ENCODE measurements around the gene BACH2.
"Not testable (repeated sequence)": the region's sequence is repeated elsewhere in the genome, so short reads cannot be mapped to it uniquely, and the experiment has no call there.

Gene BACH2

DNA sequence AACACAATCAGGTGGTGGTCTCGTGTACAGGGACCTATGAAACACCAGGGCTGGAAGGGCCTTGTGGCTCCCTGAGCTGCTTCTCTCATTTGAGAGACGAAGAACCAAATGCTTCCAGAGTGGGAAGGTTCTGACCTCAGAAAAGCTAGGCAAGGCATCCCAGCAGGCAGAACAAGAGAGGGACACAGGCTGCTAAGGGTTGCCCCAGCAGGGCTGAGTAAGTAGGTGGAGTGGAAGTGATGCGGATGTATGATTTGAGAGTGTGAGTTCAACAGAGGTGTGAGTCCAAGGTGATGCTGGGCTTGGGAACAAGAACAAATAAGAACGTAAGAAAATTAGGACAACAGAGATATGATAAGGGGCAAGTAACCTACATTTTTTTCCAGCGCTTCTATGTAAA lies 147.8 kb downstream of the BACH2 start:
- no peak overlapping the region for H3K4me3 ChIP-seq (ENCODE audit: low read depth, low read length)
- H3K27ac ChIP-seq (ENCODE audit: low read depth, low read length): no peak overlapping the region
- no peaks in the 10 kb centered on the region for H3K27me3 ChIP-seq (ENCODE audit: control insufficient read depth, insufficient read depth, low read length)
- H3K9ac ChIP-seq (ENCODE audit: low read length): no peak overlapping the region
- H3K36me3 ChIP-seq (ENCODE audit: control insufficient read depth, insufficient read depth, low read length): no peaks in the 10 kb centered on the region
- H3K4me1 ChIP-seq (ENCODE audit: control insufficient read depth, insufficient read depth, low read length): no peaks in the 10 kb centered on the region
- H3K9me3 ChIP-seq (ENCODE audit: control insufficient read depth, insufficient read depth, low read depth, low read length): peaks cover 2% of the 10 kb centered on the region; the same call in 1 of the 2 replicates

DNA sequence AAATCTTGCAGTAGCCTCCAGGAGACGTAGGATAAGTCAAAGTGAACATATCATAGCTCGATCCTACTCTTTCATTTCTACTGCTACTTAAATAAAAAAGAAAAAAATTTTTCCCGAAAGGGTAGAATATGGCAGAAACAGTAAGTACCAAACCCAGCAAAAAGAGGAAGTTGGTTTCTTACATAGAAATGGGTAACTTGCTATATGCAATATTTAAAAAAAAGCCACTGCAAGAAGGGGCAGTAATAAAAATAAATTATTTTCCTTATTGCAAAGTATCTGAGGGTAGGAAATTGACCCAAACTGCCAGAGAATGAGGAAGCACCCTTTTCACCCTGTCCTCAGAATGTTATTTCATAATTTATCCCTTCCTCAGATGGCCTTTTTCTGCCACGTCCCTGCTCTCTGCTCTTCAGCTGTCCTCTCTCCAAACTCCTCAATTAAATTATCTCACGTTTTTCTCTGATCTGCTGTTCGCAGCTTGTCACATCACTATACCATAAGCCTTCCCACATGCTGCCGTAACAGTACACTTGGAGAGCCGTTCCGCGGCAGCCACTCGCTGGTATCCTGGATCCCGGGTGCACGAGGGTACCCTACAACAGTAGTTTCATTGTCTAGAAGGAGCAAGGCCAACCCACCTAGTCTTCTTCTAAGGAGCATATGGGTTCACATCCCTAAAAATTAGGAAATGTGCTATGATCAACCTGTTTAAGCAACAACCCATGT lies 149.6 kb downstream of the BACH2 start:
- no peak overlapping the region for H3K4me3 ChIP-seq (ENCODE audit: low read depth, low read length)
- H3K27ac ChIP-seq (ENCODE audit: low read depth, low read length): no peak overlapping the region
- no peaks in the 10 kb centered on the region for H3K27me3 ChIP-seq (ENCODE audit: control insufficient read depth, insufficient read depth, low read length)
- no peaks in the 10 kb centered on the region for H3K4me1 ChIP-seq (ENCODE audit: control insufficient read depth, insufficient read depth, low read length)
- H3K9ac ChIP-seq (ENCODE audit: low read length): no peak overlapping the region
- no peaks in the 10 kb centered on the region for H3K36me3 ChIP-seq (ENCODE audit: control insufficient read depth, insufficient read depth, low read length)
- H3K9me3 ChIP-seq (ENCODE audit: control insufficient read depth, insufficient read depth, low read depth, low read length): peaks cover 2% of the 10 kb centered on the region; the same call in 1 of the 2 replicates

DNA sequence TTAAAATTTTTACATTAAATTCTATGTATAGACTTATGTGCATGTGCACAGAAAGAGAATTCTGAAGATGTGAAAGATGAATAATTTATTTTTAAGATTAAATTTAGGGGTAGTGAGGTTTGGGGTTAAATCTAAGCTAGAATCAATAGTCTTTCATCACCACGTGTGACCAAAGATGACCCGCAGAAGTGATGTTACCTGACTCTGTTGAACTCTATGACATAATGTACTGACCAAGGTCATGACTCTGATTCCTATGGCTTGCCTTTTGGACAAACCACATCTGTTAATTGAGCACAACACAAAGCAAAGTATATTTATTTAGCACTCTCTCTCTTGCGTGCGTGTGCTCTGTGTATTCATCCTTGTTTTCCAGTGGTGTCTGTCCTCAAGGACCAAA lies 150.6 kb downstream of the BACH2 start:
- H3K9me3 ChIP-seq (ENCODE audit: control insufficient read depth, insufficient read depth, low read depth, low read length): peaks cover 2% of the 10 kb centered on the region; the same call in 1 of the 2 replicates
- H3K27ac ChIP-seq (ENCODE audit: low read depth, low read length): no peak overlapping the region
- no peak overlapping the region for H3K9ac ChIP-seq (ENCODE audit: low read length)
- H3K36me3 ChIP-seq (ENCODE audit: control insufficient read depth, insufficient read depth, low read length): no peaks in the 10 kb centered on the region
- no peak overlapping the region for H3K4me3 ChIP-seq (ENCODE audit: low read depth, low read length)
- no peaks in the 10 kb centered on the region for H3K27me3 ChIP-seq (ENCODE audit: control insufficient read depth, insufficient read depth, low read length)
- no peaks in the 10 kb centered on the region for H3K4me1 ChIP-seq (ENCODE audit: control insufficient read depth, insufficient read depth, low read length)

DNA sequence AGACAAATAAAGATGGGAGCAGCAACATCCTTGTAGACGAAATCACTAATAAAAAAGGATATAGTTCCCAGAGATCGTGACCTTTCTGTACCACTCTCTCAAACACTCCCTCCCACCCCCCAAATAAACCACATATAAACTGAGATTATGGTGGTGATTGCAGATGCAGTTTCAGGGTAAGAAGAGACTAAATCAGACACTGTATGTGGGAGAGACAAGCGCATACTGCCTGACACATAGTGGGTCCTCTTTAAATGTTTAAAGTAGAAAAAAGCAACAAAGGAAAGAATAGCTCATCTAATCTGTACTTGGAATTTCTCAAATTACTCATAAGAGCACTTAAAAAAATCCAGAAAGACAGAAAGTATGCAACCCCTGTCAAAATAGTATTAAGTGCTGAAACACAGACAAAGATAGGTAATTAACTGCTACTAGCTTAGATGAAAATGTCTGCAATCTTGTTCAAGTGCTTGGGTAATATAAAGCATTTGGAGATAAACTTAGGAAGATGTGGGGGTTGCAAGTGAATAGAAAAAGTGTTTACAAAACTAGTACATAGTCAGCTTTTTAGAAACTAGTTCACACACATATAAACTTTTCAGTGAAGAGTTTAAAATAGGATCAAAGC lies 151.6 kb downstream of the BACH2 start:
- Histone ChIP-seq H3K4me1 (ENCODE audit: control insufficient read depth, insufficient read depth, low read length) (no peaks in the 10 kb centered on the region), H3K27me3 (ENCODE audit: control insufficient read depth, insufficient read depth, low read length) (no peaks in the 10 kb centered on the region)

DNA sequence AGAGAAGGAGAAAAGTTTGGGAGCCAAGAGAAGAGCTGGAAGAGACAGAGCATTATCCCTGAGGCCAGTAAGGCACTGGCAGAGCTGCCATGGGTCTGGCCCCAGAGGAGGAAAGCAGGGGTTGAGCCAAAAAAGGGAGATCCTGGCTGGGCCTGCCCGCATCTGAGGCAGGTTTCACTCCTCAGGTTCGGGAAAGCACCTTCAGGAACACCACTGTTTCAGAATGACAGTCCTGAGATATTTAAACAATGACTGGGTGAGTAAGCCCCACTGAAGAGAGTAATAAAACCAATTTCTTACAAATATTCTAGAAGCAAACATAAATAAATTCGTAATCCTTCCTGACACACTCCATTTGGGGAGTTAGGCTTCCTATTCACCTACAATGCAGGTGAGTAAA lies 152.2 kb downstream of the BACH2 start:
- Histone ChIP-seq H3K27me3 (ENCODE audit: control insufficient read depth, insufficient read depth, low read length) (no peaks in the 10 kb centered on the region), H3K9ac (ENCODE audit: low read length) (no peak overlapping the region), H3K4me3 (ENCODE audit: low read depth, low read length) (no peak overlapping the region), H3K27ac (ENCODE audit: low read depth, low read length) (no peak overlapping the region), H3K36me3 (ENCODE audit: control insufficient read depth, insufficient read depth, low read length) (no peaks in the 10 kb centered on the region), H3K4me1 (ENCODE audit: control insufficient read depth, insufficient read depth, low read length) (no peaks in the 10 kb centered on the region), H3K9me3 (ENCODE audit: control insufficient read depth, insufficient read depth, low read depth, low read length) (no peaks in the 10 kb centered on the region)

More for the DNA sequence above, 151.6 kb downstream of the BACH2 start:
- H3K27ac ChIP-seq (ENCODE audit: low read depth, low read length): no peak overlapping the region
- no peak overlapping the region for H3K4me3 ChIP-seq (ENCODE audit: low read depth, low read length)
- no peaks in the 10 kb centered on the region for H3K9me3 ChIP-seq (ENCODE audit: control insufficient read depth, insufficient read depth, low read depth, low read length)
- H3K9ac ChIP-seq (ENCODE audit: low read length): no peak overlapping the region
- H3K36me3 ChIP-seq (ENCODE audit: control insufficient read depth, insufficient read depth, low read length): no peaks in the 10 kb centered on the region

DNA sequence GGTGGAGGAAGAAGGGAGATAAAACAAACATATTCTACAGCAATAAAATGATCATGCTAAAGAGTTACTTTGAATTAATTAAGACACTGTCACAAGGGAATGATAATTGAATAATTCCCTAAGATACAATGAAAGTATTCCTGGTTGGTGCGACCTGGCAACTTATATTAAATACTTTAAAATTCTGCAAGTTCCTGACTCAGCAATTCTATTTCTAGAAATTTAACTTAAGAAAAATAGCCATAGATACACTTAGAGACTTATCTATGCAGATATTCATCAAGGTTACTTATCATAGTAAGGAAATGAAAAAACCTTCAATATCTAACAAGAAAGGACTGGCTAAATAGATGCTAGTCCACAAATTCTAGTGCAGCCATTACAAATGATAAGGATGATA lies 156.0 kb downstream of the BACH2 start:
- H3K27me3 ChIP-seq (ENCODE audit: control insufficient read depth, insufficient read depth, low read length): no peaks in the 10 kb centered on the region

DNA sequence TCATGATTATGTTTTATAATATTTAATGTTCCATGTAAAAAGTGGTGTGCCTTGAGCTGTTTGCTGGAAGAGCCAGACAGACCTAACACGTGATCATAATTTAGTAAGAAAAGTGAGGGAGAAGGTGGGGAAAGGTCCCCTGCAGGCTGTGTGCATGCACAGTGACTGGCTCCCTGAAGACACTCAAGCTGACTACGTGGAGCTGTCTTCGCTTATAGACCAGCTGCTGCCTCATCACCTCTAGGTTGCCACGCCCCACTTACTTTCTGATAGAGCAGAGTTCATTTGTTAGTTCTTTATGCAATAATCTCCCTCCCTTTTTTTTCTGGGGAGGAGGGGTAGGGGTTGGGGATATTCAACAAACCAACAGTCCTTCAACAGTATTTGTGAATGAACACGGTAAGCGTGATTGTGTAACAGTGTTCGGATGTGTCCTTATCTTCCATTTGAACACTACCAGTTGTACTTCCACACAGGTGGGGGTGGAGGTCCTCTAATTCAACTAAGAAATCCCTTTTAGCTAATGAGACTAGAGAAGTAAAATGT lies 157.3 kb downstream of the BACH2 start:
- H3K4me1 ChIP-seq (ENCODE audit: control insufficient read depth, insufficient read depth, low read length): peaks cover 7% of the 10 kb centered on the region; the same call in 1 of the 2 replicates
- H3K27me3 ChIP-seq (ENCODE audit: control insufficient read depth, insufficient read depth, low read length): no peaks in the 10 kb centered on the region
- H3K36me3 ChIP-seq (ENCODE audit: control insufficient read depth, insufficient read depth, low read length): no peaks in the 10 kb centered on the region
- H3K9ac ChIP-seq (ENCODE audit: low read length): no peak overlapping the region
- H3K9me3 ChIP-seq (ENCODE audit: control insufficient read depth, insufficient read depth, low read depth, low read length): no peaks in the 10 kb centered on the region
- H3K27ac ChIP-seq (ENCODE audit: low read depth, low read length): no peak overlapping the region
- H3K4me3 ChIP-seq (ENCODE audit: low read depth, low read length): no peak overlapping the region

More for the DNA sequence above, 156.0 kb downstream of the BACH2 start:
- Histone ChIP-seq H3K27ac (ENCODE audit: low read depth, low read length) (no peak overlapping the region), H3K9me3 (ENCODE audit: control insufficient read depth, insufficient read depth, low read depth, low read length) (no peaks in the 10 kb centered on the region), H3K4me3 (ENCODE audit: low read depth, low read length) (no peak overlapping the region), H3K4me1 (ENCODE audit: control insufficient read depth, insufficient read depth, low read length) (peaks cover 6% of the 10 kb centered on the region; the same call in 1 of the 2 replicates), H3K36me3 (ENCODE audit: control insufficient read depth, insufficient read depth, low read length) (no peaks in the 10 kb centered on the region), H3K9ac (ENCODE audit: low read length) (no peak overlapping the region)

DNA sequence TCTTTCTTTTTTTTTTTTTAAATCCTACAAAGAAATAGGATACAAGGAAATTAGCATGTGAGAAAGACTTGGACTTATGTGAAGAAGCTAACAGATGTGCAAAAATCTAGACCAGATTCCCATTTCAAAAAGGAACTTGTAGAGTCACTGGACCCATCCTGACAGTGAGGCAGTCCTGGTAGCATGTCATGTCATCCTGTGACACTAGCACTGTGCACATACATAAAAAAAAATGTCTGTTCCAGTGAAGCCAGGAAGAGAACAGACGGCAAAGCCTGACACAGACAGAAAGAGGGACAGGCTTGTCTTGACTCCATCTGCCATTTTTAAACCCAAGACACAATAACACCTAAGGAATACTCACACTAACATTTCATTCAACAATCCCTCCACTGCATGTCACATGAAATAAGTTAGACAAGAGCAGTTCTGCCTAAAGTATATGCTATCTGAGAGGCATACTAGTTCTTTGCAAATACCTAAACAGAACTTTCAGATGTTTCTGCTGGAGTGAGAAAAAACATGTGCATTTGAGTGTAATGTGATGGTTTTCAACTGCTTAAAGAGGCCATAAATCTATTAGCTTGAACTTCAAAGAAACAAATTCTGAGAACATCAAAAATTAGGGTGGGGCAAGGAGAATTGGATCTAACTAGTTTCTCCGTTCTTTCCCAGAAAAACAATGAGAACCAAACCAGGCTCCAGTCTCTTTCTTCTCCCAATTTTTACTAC lies 159.6 kb downstream of the BACH2 start:
- H3K4me1 ChIP-seq (ENCODE audit: control insufficient read depth, insufficient read depth, low read length): peaks cover 7% of the 10 kb centered on the region; the same call in 1 of the 2 replicates
- H3K36me3 ChIP-seq (ENCODE audit: control insufficient read depth, insufficient read depth, low read length): no peaks in the 10 kb centered on the region
- no peak overlapping the region for H3K4me3 ChIP-seq (ENCODE audit: low read depth, low read length)
- H3K27me3 ChIP-seq (ENCODE audit: control insufficient read depth, insufficient read depth, low read length): no peaks in the 10 kb centered on the region
- no peak overlapping the region for H3K27ac ChIP-seq (ENCODE audit: low read depth, low read length)
- H3K9ac ChIP-seq (ENCODE audit: low read length): no peak overlapping the region
- no peaks in the 10 kb centered on the region for H3K9me3 ChIP-seq (ENCODE audit: control insufficient read depth, insufficient read depth, low read depth, low read length)

DNA sequence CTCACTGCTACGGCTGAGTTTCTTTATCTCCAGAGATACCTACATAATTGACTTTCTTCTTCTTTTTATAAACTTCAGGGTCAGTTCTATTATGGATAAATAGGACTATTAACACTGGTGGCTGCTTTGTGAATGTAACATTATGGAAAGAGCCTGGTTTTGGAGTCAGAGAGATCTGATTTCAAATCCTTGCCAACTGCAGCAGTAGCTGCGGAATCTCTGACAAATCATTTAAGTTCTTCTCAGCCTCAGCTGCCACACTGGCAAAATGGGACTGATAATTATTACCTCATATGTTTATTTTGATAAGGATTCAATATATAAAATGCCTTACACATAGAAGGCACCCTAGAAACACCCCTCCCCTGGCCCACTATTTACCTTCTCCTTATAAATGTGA lies 160.5 kb downstream of the BACH2 start:
- Histone ChIP-seq H3K36me3 (ENCODE audit: control insufficient read depth, insufficient read depth, low read length) (no peaks in the 10 kb centered on the region), H3K4me1 (ENCODE audit: control insufficient read depth, insufficient read depth, low read length) (peaks cover 7% of the 10 kb centered on the region; the same call in 1 of the 2 replicates), H3K9me3 (ENCODE audit: control insufficient read depth, insufficient read depth, low read depth, low read length) (no peaks in the 10 kb centered on the region), H3K27ac (ENCODE audit: low read depth, low read length) (no peak overlapping the region), H3K4me3 (ENCODE audit: low read depth, low read length) (no peak overlapping the region), H3K27me3 (ENCODE audit: control insufficient read depth, insufficient read depth, low read length) (no peaks in the 10 kb centered on the region), H3K9ac (ENCODE audit: low read length) (no peak overlapping the region)

DNA sequence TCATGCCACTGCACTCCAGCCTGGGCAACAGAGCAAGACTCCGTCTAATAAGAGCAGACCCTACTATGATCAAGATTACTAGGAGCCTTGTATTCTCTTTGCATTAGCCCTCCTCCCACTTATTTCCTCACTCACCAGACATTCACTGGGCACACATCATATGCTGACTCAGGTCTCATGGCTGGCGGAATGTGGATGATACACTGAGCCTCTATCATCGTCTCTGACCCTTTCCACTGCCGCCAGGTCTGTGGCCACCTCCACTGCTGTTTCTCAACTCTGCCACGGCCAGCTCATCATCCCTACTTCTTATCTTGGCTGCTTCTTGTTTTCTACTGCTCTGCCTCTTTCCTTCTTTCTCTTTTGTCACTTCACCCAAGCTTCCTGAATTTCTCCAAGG lies 161.0 kb downstream of the BACH2 start:
- Histone ChIP-seq H3K9me3 (ENCODE audit: control insufficient read depth, insufficient read depth, low read depth, low read length) (no peaks in the 10 kb centered on the region), H3K4me1 (ENCODE audit: control insufficient read depth, insufficient read depth, low read length) (peaks cover 7% of the 10 kb centered on the region; the same call in 1 of the 2 replicates), H3K27ac (ENCODE audit: low read depth, low read length) (no peak overlapping the region), H3K27me3 (ENCODE audit: control insufficient read depth, insufficient read depth, low read length) (no peaks in the 10 kb centered on the region), H3K36me3 (ENCODE audit: control insufficient read depth, insufficient read depth, low read length) (no peaks in the 10 kb centered on the region), H3K9ac (ENCODE audit: low read length) (no peak overlapping the region), H3K4me3 (ENCODE audit: low read depth, low read length) (no peak overlapping the region)

DNA sequence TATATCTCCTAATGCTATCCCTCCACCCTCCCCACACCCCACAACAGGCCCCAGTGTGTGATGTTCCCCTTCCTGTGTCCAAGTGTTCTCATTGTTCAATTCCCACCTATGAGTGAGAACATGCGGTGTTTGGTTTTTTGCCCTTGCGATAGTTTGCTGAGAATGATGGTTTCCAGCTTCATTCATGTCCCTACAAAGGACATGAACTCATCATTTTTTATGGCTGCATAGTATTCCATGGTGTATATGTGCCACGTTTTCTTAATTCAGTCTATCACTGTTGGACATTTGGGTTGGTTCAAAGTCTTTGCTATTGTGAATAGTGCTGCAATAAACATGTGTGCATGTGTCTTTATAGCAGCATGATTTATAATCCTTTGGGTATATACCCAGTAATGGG lies 163.0 kb downstream of the BACH2 start:
- H3K9ac ChIP-seq (ENCODE audit: low read length); H3K4me1 ChIP-seq (ENCODE audit: control insufficient read depth, insufficient read depth, low read length); H3K27me3 ChIP-seq (ENCODE audit: control insufficient read depth, insufficient read depth, low read length); H3K36me3 ChIP-seq (ENCODE audit: control insufficient read depth, insufficient read depth, low read length); H3K4me3 ChIP-seq (ENCODE audit: low read depth, low read length); H3K27ac ChIP-seq (ENCODE audit: low read depth, low read length); H3K9me3 ChIP-seq (ENCODE audit: control insufficient read depth, insufficient read depth, low read depth, low read length): not testable (repeated sequence)

All from HUES6 (cell line).